Heart left ventricle (tissue), 16 donors: Measurements from ENCODE around the gene SETBP1. TPM values are rescaled to one million over a fixed set of nuclear protein-coding genes. Genes with fewer than 3 reads are reported as not detected.
A peak's percentile ranks its signal among the peaks of the same experiment; 100 is the strongest.

ENCODE experiments used
- ATAC-seq, 4 donors: fragments of 200-7000 bp; cut with Tn5 transposase; one replicate each; pipeline ENCODE4 v1.9.1; 2020 to 2022; ENCODE audit warnings: moderate library complexity in 4 of 4, mild to moderate bottlenecking in 3 of 4, moderate number of reproducible peaks in 1 of 4
- DNase-seq, 5 donors: peaks; one replicate each; pipeline ENCODE4 v3.0.0-alpha.2; 2020
- H3K27ac ChIP-seq, 12 donors: fragments of 200-600 bp; sonication (generic) in 4 of 12; one replicate each; pipeline versions ENCODE4 v1.5.0 to v1.8.0; 2016 to 2022; ENCODE audit warnings: mild to moderate bottlenecking in 2 of 12
- H3K27me3 ChIP-seq, 9 donors: fragments of 200-600 bp; sonication (generic) in 2 of 9; one replicate each; pipeline versions ENCODE4 v1.5.1 to v1.8.0; 2016 to 2022; ENCODE audit warnings: mild to moderate bottlenecking in 3 of 9
- H3K36me3 ChIP-seq, 9 donors: fragments of 200-600 bp; sonication (generic) in 2 of 9; one replicate each; pipeline versions ENCODE4 v1.5.0 to v1.8.0; 2018 to 2022; ENCODE audit warnings: mild to moderate bottlenecking in 2 of 9
- H3K4me1 ChIP-seq, 12 donors: fragments of 200-600 bp; sonication (generic) in 4 of 12; one replicate each; pipeline versions ENCODE4 v1.5.0 to v1.8.0; 2016 to 2022; ENCODE audit warnings: mild to moderate bottlenecking in 3 of 12
- H3K4me3 ChIP-seq, 12 donors: fragments of 200-600 bp; sonication (generic) in 4 of 12; one replicate each; pipeline versions ENCODE4 v1.5.0 to v1.8.0; 2017 to 2022; ENCODE audit warnings: mild to moderate bottlenecking in 9 of 12, moderate library complexity in 4 of 12
- H3K9me3 ChIP-seq, 12 donors: fragments of 200-600 bp; sonication (generic) in 4 of 12; one replicate each; pipeline versions ENCODE4 v1.5.0 to v1.8.0; 2016 to 2022; ENCODE audit warnings: mild to moderate bottlenecking in 1 of 12
- CTCF ChIP-seq, 12 donors: fragments of 200-600 bp; sonication (generic) in 4 of 12; IDR thresholded peaks; one replicate each; pipeline versions ENCODE4 v1.5.0 to v1.8.0; 2018 to 2022; ENCODE audit warnings: antibody characterized with exemption in 12 of 12, mild to moderate bottlenecking in 5 of 12
- POLR2A ChIP-seq, 2 donors: fragments of 450-650 bp; IDR thresholded peaks; one replicate each; pipeline ENCODE4 v1.6.1; 2017; ENCODE audit warnings: antibody characterized with exemption in 2 of 2, mild to moderate bottlenecking in 2 of 2, moderate library complexity in 2 of 2
- whole genome bisulfite sequencing, 4 donors: extraction: QIAGEN DNeasy Blood & Tissue Kit in 2 of 4; methylation state at CpG; one replicate each; pipeline versions ENCODE4 v1.1.5 to v1.1.7; 2013 to 2018; 5-methylcytosine and 5-hydroxymethylcytosine counted together
- intact Hi-C, 10 donors: fragments of 100-400 bp; cut with DNase I; formaldehyde crosslinking; loops; one replicate each; pipeline versions ENCODE4 v1.11.1 to v1.14.2; 2022
- polyA plus RNA-seq, 2 donors: library from polyadenylated mRNA; stranded (reverse); fragments of 200-250 nt; gene quantifications; one replicate each; pipeline ENCODE4 v1.2.3, GENCODE V29; 2013
- total RNA-seq, 9 donors: library from RNA; depleted of rRNA in 2 of 9; stranded (reverse); fragments of >200 nt in 2 of 9; fragmentation: NEBNext Ultra II Directional in 3 of 9; extraction: Animal tissue kit (Norgen Biotek cat#: 25700) in 3 of 9; gene quantifications; one replicate each; pipeline versions ENCODE4 v1.1.0 to v1.2.4, GENCODE V29; 2016 to 2023
- donor health status: ischemic (EF 13 %, LVEDD 7.1; RV severe dilation, severe dysfunction).
- donor health status: healthy with polysubstance abuse.
- donor health status: DM: no; HTN: yes; CAD: no.
- donor health status: DM: no; HTN: no; CAD: no.
- donor health status: ischemic (EF 25% LVEDD 6.9; RV normal size, moderate dysfunction).
- donor health status: ischemic (EF 25% LVEDD 5.7; RV mildly dilated, moderate dysfunction).
- donor health status: healthy.
- donor health status: DM: yes; HTN: yes; CAD: no.
- donor health status: ischemic (EF 35%, LVEDD 5.7; RV mildly dilated, moderate dysfunction).
- donor health status: nonischemic (EF 11% LVEDD 7.7; RV severe dilation, severe dysfunction).
- donor health status: DM: yes; HTN: yes; CAD: no.
- donor health status: PGD.
- donor health status: ischemic (EF 29% LVEDD 5.4; RV normal size, mild dysfunction).
- donor health status: nonischemic (EF 23%, LVEDD 6.1; RV moderate dilation, normal function).

The SETBP1 gene
- total and polyA plus RNA-seq, 11 donors, result 1.2 to 10.6 (median 5.5) TPM

GRCh38 chr18:44790860-44791259 lies 110.2 kb downstream of the SETBP1 start:
- no peak for DNase-seq
- Histone ChIP-seq H3K27ac (peak overlapping the region in 11 of 12 donors; percentile 18 to 81 (median 67)), H3K4me3 (no peak overlapping the region), H3K27me3 (no peaks in the 10 kb centered on the region), H3K36me3 (no peaks in the 10 kb centered on the region), H3K9me3 (no peaks in the 10 kb centered on the region), H3K4me1 (peaks cover 11 to 56% (median 46%) of the 10 kb centered on the region in 12 donors)
- TF ChIP-seq POLR2A (IDR thresholded peaks at IDR 0.05) (no peak), CTCF (IDR thresholded peaks at IDR 0.05) (no peak)
- no peak for ATAC-seq
- intact Hi-C loops, result loop anchor here in 3 of 10 donors (5.0 to 10.0 kb wide), 4 partner anchors 36 to 106 kb away; partner anchors contain the start of gene SETBP1 (in 1 of the 3)
- 91 to 95% (median 93%) methylated on average over 4 of the region's 4 CpGs for WGBS, 4 donors

- Histone ChIP-seq H3K9me3 (no peaks in the 10 kb centered on the region), H3K27ac (peak overlapping the region in 8 of 12 donors; percentile 49 to 83 (median 75)), H3K4me3 (no peak overlapping the region), H3K4me1 (peaks cover 11 to 58% (median 48%) of the 10 kb centered on the region in 12 donors), H3K27me3 (no peaks in the 10 kb centered on the region), H3K36me3 (no peaks in the 10 kb centered on the region)
- intact Hi-C loops, result loop anchor here in 3 of 10 donors (5.0 to 10.0 kb wide), 4 partner anchors 36 to 107 kb away; partner anchors contain the start of gene SETBP1 (in 1 of the 3)
- TF ChIP-seq POLR2A (IDR thresholded peaks at IDR 0.05) (no peak), CTCF (IDR thresholded peaks at IDR 0.05) (no peak)
- DNase-seq (peak in 3 of 5 donors; percentile 30 to 51 (median 32)), ATAC-seq (peak; percentile 14 to 69 (median 30))
- 46 to 72% (median 66%) methylated on average over 8 of the region's 8 CpGs for WGBS, 4 donors
These were observed 110.8 kb downstream of the SETBP1 start for GRCh38 chr18:44791520-44791919.

GRCh38 chr18:44792456-44793061 lies 111.9 kb downstream of the SETBP1 start:
- peaks cover 11 to 61% (median 46%) of the 10 kb centered on the region in 12 donors for H3K4me1 ChIP-seq
- ATAC-seq (peak; percentile 73 to 79 (median 76)), DNase-seq (peak in 1 of 5 donors; percentile 26)
- H3K9me3 ChIP-seq, result no peaks in the 10 kb centered on the region
- H3K27ac ChIP-seq, result peak overlapping the region in 11 of 12 donors; percentile 48 to 83 (median 68)
- H3K4me3 ChIP-seq, result no peak overlapping the region
- no peak for TF ChIP-seq POLR2A (IDR thresholded peaks at IDR 0.05)
- TF ChIP-seq CTCF (IDR thresholded peaks at IDR 0.05), result no peak
- intact Hi-C loops, result loop anchor here in 3 of 10 donors (5.0 to 10.0 kb wide), 4 partner anchors 35 to 108 kb away; partner anchors contain the start of gene SETBP1 (in 1 of the 3)
- WGBS, 4 donors, result 17 to 25% (median 23%) methylated on average over 8 of the region's 8 CpGs
- H3K27me3 ChIP-seq, result no peaks in the 10 kb centered on the region
- no peaks in the 10 kb centered on the region for H3K36me3 ChIP-seq

GRCh38 chr18:44793194-44793593 lies 112.5 kb downstream of the SETBP1 start:
- TF ChIP-seq POLR2A (IDR thresholded peaks at IDR 0.05) (no peak), CTCF (IDR thresholded peaks at IDR 0.05) (no peak)
- H3K4me1 ChIP-seq, result peaks cover 11 to 62% (median 49%) of the 10 kb centered on the region in 12 donors
- no peak overlapping the region for H3K4me3 ChIP-seq
- WGBS, 4 donors, result 63 to 82% (median 69%) methylated on average over 2 of the region's 2 CpGs
- H3K9me3 ChIP-seq, result no peaks in the 10 kb centered on the region
- no peak for DNase-seq
- H3K27ac ChIP-seq, result peak overlapping the region in 10 of 12 donors; percentile 49 to 83 (median 71)
- intact Hi-C loops, result loop anchor here in 3 of 10 donors (5.0 to 10.0 kb wide), 4 partner anchors 34 to 108 kb away; partner anchors contain the start of gene SETBP1 (in 1 of the 3)
- no peak for ATAC-seq
- H3K27me3 ChIP-seq, result no peaks in the 10 kb centered on the region
- H3K36me3 ChIP-seq, result no peaks in the 10 kb centered on the region
